Astrocyte (in vitro differentiated cells and primary cell): Measurements from ENCODE around the gene CLMN. TPM values are rescaled to one million over a fixed set of nuclear protein-coding genes. Genes with fewer than 3 reads are reported as not detected.

Experiments used
- DNase-seq: peaks from one replicate; pipeline ENCODE4 v3.0.0-alpha.2; 2010; ENCODE audit warnings: low read depth
- FAIRE-seq: peaks from 2 replicates; lab custom pipeline; 2011; peaks lifted over from hg19 to GRCh38; lab: Jason Lieb, UNC
- H2AFZ ChIP-seq: 2 replicates; pipeline ENCODE4 v1.6.0; 2012; ENCODE audit warnings: low read depth, low read length, inconsistent platforms
- H3K27ac ChIP-seq: 2 replicates; pipeline ENCODE4 v1.5.1; 2011; ENCODE audit warnings: low read depth, low read length, inconsistent platforms
- H3K27me3 ChIP-seq: 2 replicates; pipeline ENCODE4 v1.6.0; 2011; ENCODE audit warnings: low read length, inconsistent platforms; ENCODE audit not compliant: insufficient read depth
- H3K36me3 ChIP-seq: 2 replicates; pipeline ENCODE4 v1.5.1; 2011; ENCODE audit warnings: low read length, inconsistent platforms; ENCODE audit not compliant: insufficient read depth
- H3K4me1 ChIP-seq: 2 replicates; pipeline ENCODE4 v1.5.1; 2011; ENCODE audit warnings: low read length, inconsistent platforms; ENCODE audit not compliant: insufficient read depth
- H3K4me2 ChIP-seq: 2 replicates; pipeline ENCODE4 v1.6.0; 2012; ENCODE audit warnings: low read length, inconsistent platforms
- H3K4me3 ChIP-seq: 2 replicates; pipeline ENCODE4 v1.5.1; 2011; ENCODE audit warnings: low read depth, mild to moderate bottlenecking, low read length, inconsistent platforms; ENCODE audit not compliant: insufficient read depth
- H3K79me2 ChIP-seq: 2 replicates; pipeline ENCODE4 v1.6.0; 2012; ENCODE audit warnings: mild to moderate bottlenecking, low read length, inconsistent platforms; ENCODE audit not compliant: insufficient read depth
- H3K9ac ChIP-seq: 2 replicates; pipeline ENCODE4 v1.6.0; 2012; ENCODE audit warnings: mild to moderate bottlenecking, low read length, inconsistent platforms
- H3K9me3 ChIP-seq: 2 replicates; pipeline ENCODE4 v1.5.1; 2012; ENCODE audit warnings: low read depth, mild to moderate bottlenecking, low read length, inconsistent platforms; ENCODE audit not compliant: insufficient read depth
- H4K20me1 ChIP-seq: 2 replicates; pipeline ENCODE4 v1.6.0; 2012; ENCODE audit warnings: low read length, inconsistent platforms; ENCODE audit not compliant: insufficient read depth
- H3K27ac Mint-ChIP-seq: one replicate; pipeline ENCODE4 v1.8.0; 2021; ENCODE audit warnings: mild to moderate bottlenecking, mixed read lengths; ENCODE audit not compliant: unreplicated experiment
- H3K27me3 Mint-ChIP-seq: one replicate; pipeline ENCODE4 v1.8.0; 2021; ENCODE audit warnings: low read depth, mixed read lengths; ENCODE audit not compliant: unreplicated experiment
- H3K36me3 Mint-ChIP-seq: one replicate; pipeline ENCODE4 v1.8.0; 2021; ENCODE audit warnings: low read depth, mixed read lengths; ENCODE audit not compliant: unreplicated experiment
- H3K4me1 Mint-ChIP-seq: one replicate; pipeline ENCODE4 v1.8.0; 2021; ENCODE audit warnings: low read depth, mixed read lengths; ENCODE audit not compliant: unreplicated experiment
- H3K4me3 Mint-ChIP-seq: one replicate; pipeline ENCODE4 v1.8.0; 2021; ENCODE audit warnings: mild to moderate bottlenecking, moderate library complexity, mixed read lengths; ENCODE audit not compliant: unreplicated experiment
- H3K9me3 Mint-ChIP-seq: one replicate; pipeline ENCODE4 v1.8.0; 2021; ENCODE audit warnings: mild to moderate bottlenecking, mixed read lengths; ENCODE audit not compliant: unreplicated experiment
- EZH2 ChIP-seq: IDR thresholded peaks from 2 replicates; pipeline ENCODE4 v1.6.1; 2012; ENCODE audit warnings: mild to moderate bottlenecking, low read length, inconsistent platforms; ENCODE audit not compliant: insufficient read depth
- total RNA-seq: library from RNA; stranded (reverse); gene quantifications from 2 replicates; pipeline ENCODE4 v1.2.1, GENCODE V29; 2021
- TF ChIP-seq, protein P1 (sequence below): IDR thresholded peaks from 2 replicates; pipeline ENCODE4 v1.5.1; 2011; ENCODE audit warnings: low read depth, mild to moderate bottlenecking, inconsistent platforms, low read length, moderate library complexity; ENCODE audit not compliant: insufficient read depth

Gene CLMN
- total RNA-seq, 1 donor from 2014 or later = 14.0 TPM

DNA sequence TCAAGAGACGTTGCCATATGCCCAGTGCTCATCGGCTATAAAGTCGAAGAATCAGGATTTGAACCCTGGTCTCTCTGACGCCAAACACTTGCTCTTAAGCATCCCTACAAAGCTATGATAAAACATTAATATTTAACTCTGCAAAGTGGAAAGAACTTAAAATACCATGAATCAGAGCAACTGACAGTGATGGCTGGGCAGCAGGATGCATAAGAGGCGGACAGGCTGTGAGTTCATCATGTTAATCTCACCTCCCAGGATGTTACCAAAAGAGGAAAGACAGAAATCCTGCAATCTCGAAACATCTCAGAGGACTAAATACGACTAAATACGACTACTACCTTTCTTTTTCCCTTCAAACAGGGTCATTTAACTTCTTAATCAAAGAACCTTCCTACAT lies 168.1 kb downstream of the CLMN start:
- no peak overlapping the region for H3K4me3 ChIP-seq
- H3K36me3 Mint-ChIP-seq = no peaks in the 10 kb centered on the region
- no peak overlapping the region for H2AFZ ChIP-seq
- H3K9me3 Mint-ChIP-seq = no peaks in the 10 kb centered on the region
- peaks cover 14% of the 10 kb centered on the region for H3K4me1 Mint-ChIP-seq
- H3K4me1 ChIP-seq = peaks cover 3% of the 10 kb centered on the region
- no peak for TF ChIP-seq EZH2
- TF ChIP-seq, protein P1, sequence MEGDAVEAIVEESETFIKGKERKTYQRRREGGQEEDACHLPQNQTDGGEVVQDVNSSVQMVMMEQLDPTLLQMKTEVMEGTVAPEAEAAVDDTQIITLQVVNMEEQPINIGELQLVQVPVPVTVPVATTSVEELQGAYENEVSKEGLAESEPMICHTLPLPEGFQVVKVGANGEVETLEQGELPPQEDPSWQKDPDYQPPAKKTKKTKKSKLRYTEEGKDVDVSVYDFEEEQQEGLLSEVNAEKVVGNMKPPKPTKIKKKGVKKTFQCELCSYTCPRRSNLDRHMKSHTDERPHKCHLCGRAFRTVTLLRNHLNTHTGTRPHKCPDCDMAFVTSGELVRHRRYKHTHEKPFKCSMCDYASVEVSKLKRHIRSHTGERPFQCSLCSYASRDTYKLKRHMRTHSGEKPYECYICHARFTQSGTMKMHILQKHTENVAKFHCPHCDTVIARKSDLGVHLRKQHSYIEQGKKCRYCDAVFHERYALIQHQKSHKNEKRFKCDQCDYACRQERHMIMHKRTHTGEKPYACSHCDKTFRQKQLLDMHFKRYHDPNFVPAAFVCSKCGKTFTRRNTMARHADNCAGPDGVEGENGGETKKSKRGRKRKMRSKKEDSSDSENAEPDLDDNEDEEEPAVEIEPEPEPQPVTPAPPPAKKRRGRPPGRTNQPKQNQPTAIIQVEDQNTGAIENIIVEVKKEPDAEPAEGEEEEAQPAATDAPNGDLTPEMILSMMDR = no peak
- H3K27me3 Mint-ChIP-seq = no peaks in the 10 kb centered on the region
- H3K27me3 ChIP-seq = no peaks in the 10 kb centered on the region
- H3K4me3 Mint-ChIP-seq = no peak overlapping the region
- DNase-seq (no peak), FAIRE-seq (no peak)
- no peak overlapping the region for H3K9ac ChIP-seq
- H3K4me2 ChIP-seq = peak overlapping the region; percentile 0
- no peak overlapping the region for H3K27ac Mint-ChIP-seq
- peaks cover 90% of the 10 kb centered on the region for H4K20me1 ChIP-seq
- no peak overlapping the region for H3K27ac ChIP-seq
- H3K9me3 ChIP-seq = no peaks in the 10 kb centered on the region
- no peaks in the 10 kb centered on the region for H3K36me3 ChIP-seq
- H3K79me2 ChIP-seq = peaks cover 100% of the 10 kb centered on the region

DNA sequence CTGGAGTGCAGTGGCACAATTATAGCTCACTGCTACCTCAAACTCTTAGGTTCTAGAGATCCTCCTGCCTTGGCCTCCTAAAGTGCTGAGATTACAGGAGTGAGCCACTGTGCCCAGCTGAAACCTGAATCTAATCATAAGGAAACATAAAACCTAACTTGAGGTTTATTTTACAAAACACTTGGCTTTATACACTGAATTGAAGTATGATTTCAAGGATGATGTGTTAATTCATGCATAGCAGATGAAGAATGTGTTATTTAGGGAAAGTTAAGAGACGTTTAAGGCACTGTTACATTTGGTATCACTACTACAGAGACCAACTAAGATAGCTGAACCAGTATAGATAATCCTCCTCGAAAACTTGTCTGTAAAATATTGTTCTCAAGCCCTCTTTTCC lies 168.8 kb downstream of the CLMN start:
- TF ChIP-seq EZH2 = no peak
- no peak overlapping the region for H3K4me2 ChIP-seq
- H4K20me1 ChIP-seq = peaks cover 91% of the 10 kb centered on the region
- H3K36me3 Mint-ChIP-seq = no peaks in the 10 kb centered on the region
- H3K4me3 Mint-ChIP-seq = no peak overlapping the region
- no peaks in the 10 kb centered on the region for H3K9me3 Mint-ChIP-seq
- H3K9ac ChIP-seq = no peak overlapping the region
- no peak for FAIRE-seq
- DNase-seq = no peak
- no peaks in the 10 kb centered on the region for H3K9me3 ChIP-seq
- H3K4me3 ChIP-seq = no peak overlapping the region
- H3K27me3 Mint-ChIP-seq = no peaks in the 10 kb centered on the region
- H3K27me3 ChIP-seq = no peaks in the 10 kb centered on the region
- H3K27ac Mint-ChIP-seq = no peak overlapping the region
- no peaks in the 10 kb centered on the region for H3K4me1 ChIP-seq
- no peak overlapping the region for H2AFZ ChIP-seq
- H3K27ac ChIP-seq = no peak overlapping the region
- no peaks in the 10 kb centered on the region for H3K36me3 ChIP-seq
- H3K79me2 ChIP-seq = peaks cover 100% of the 10 kb centered on the region
- peaks cover 14% of the 10 kb centered on the region for H3K4me1 Mint-ChIP-seq

DNA sequence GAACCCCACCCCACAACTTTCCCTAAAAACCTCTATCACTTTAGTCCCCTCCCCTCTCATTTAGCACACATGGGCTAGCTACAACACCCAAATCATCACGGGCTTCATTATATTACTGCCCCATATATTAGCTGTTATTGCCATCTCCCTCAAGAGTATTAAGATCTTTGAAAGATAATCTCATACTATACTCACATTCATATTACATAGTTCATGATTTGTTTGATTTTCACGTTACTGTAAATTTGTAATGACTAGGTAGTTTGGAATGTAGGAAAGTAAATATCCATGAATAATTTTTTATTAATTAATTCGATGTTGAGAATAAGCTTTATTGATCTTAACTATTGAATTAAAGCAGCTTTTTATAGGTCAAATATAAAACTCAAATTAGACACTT lies 170.3 kb downstream of the CLMN start:
- no peak for TF ChIP-seq EZH2
- TF ChIP-seq, protein P1 = no peak
- Histone ChIP-seq H4K20me1 (peaks cover 88% of the 10 kb centered on the region), H3K27ac (no peak overlapping the region), H3K27me3 (no peaks in the 10 kb centered on the region), H3K4me1 (no peaks in the 10 kb centered on the region), H3K4me2 (no peak overlapping the region), H3K9me3 (no peaks in the 10 kb centered on the region), H3K4me3 (no peak overlapping the region), H2AFZ (no peak overlapping the region), H3K79me2 (peaks cover 100% of the 10 kb centered on the region), H3K36me3 (no peaks in the 10 kb centered on the region), H3K9ac (no peak overlapping the region)
- no peak overlapping the region for H3K4me3 Mint-ChIP-seq
- H3K9me3 Mint-ChIP-seq = peaks cover 4% of the 10 kb centered on the region
- DNase-seq = no peak
- peaks cover 4% of the 10 kb centered on the region for H3K36me3 Mint-ChIP-seq
- no peak for FAIRE-seq
- H3K27me3 Mint-ChIP-seq = no peaks in the 10 kb centered on the region
- peaks cover 10% of the 10 kb centered on the region for H3K4me1 Mint-ChIP-seq
- no peak overlapping the region for H3K27ac Mint-ChIP-seq
